A172 (cell line): ENCODE measurements around the gene ZNF487. TPM values are rescaled to one million over a fixed set of nuclear protein-coding genes. Genes with fewer than 3 reads are reported as not detected.
"Not testable (repeated sequence)": the region's sequence is repeated elsewhere in the genome, so short reads cannot be mapped to it uniquely, and the experiment has no call there.

ENCODE experiments used
- DNase-seq: peaks from one replicate; pipeline ENCODE4 v3.0.0-alpha.2; 2015; ENCODE audit warnings: low spot score
- total RNA-seq: library from RNA; depleted of rRNA; stranded (reverse); fragments of >200 nt; shearing (Covaris generic); gene quantifications from 2 replicates; pipeline ENCODE4 v1.2.3, GENCODE V29; 2014

Gene ZNF487
- total RNA-seq, 1 experiment from 2014 or later, result 6.6 TPM

DNA sequence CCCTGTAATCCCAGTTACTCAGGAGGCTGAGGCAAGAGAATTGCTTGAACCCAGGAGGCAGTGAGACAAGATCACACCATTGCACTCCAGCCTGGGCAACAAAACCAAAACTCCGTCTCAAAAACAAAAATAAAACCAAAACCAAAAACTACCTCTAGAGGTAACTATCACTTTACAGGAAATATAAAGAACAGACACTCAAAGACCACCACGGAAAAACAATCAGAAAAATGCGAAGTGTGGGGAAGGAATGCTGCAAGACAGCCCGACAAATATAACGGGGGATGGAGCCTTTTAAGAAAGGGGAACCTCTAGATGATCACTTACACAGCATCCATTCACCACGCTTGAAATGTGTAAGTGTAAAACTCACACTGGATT, 32.2 kb upstream of the ZNF487 start:
- DNase-seq, result no peak

GRCh38 chr10:43407148-43407575, 29.7 kb upstream of the ZNF487 start:
- DNase-seq, result no peak

DNA sequence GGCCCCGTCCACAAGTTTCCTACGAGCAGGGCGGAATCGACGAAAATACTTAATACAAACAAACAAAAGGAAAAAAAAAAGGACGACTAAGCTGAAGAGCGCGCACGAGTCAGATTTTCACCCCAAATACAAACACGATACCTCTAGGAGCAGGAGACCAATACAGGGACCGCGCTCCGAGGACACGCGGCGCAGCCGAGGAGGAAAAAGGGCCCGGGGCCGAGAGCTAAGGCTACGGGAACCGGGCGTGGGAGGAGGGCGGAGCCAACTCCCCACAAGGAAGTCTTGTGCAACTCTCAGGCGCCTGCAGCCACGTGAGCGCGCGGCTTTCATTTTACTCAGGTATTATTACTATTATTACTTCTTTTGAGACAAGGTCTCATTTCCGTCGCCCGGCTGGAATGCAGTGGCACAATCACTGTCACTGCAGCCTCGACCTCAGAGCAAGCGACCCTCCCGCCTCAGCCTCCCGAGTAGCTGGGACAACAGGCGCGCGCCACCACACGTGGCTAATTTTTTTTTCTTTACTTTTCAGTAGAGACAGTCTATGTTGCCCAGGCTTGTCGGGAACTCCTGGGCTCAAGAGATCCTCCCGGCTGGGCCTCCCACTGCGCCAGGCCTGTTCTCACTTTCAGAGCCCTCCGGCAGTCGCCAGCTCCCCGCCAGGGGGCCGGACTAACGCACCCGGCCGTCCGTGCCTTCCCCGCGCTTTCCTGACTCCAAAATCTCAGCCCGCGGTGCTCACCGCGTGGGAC, 29.2 kb upstream of the ZNF487 start:
- DNase-seq, result peak; percentile 81

- no peak for DNase-seq
Observed at GRCh38 chr10:43408331-43408709, 28.6 kb upstream of the ZNF487 start.

GRCh38 chr10:43408710-43409384, 28.1 kb upstream of the ZNF487 start, which contains the start of gene HNRNPF:
HNRNPF (minus strand) TSS chr10:43409186; CDS start chr10:43387884, 21,302 bp downstream.
- DNase-seq, result peak; percentile 86

- no peak for DNase-seq
Observed at GRCh38 chr10:43409385-43410109, 27.4 kb upstream of the ZNF487 start.

- no peak for DNase-seq
Observed at GRCh38 chr10:43410345-43410744, 26.6 kb upstream of the ZNF487 start.

DNA sequence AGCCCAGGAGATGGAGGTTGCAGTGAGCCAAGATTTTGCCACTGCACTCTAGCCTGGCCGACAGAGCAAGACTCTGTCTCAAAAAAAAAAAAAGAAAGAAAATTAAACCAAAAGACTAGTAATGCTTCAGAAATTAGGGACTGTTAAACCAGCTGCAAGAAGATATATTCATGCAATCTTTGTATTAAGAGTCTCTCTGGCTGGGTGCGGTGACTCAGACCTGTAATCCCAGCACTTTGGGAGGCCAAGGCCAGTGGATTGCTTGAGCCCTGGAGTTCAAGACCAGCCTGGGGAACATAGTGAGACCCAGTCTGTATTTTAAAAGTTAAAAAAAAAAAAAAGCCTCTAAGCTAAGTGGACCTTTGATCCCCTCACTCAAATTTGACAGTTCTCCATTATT, 25.4 kb upstream of the ZNF487 start:
- DNase-seq, result no peak

GRCh38 chr10:43415544-43415943, 21.4 kb upstream of the ZNF487 start:
- no peak for DNase-seq

DNA sequence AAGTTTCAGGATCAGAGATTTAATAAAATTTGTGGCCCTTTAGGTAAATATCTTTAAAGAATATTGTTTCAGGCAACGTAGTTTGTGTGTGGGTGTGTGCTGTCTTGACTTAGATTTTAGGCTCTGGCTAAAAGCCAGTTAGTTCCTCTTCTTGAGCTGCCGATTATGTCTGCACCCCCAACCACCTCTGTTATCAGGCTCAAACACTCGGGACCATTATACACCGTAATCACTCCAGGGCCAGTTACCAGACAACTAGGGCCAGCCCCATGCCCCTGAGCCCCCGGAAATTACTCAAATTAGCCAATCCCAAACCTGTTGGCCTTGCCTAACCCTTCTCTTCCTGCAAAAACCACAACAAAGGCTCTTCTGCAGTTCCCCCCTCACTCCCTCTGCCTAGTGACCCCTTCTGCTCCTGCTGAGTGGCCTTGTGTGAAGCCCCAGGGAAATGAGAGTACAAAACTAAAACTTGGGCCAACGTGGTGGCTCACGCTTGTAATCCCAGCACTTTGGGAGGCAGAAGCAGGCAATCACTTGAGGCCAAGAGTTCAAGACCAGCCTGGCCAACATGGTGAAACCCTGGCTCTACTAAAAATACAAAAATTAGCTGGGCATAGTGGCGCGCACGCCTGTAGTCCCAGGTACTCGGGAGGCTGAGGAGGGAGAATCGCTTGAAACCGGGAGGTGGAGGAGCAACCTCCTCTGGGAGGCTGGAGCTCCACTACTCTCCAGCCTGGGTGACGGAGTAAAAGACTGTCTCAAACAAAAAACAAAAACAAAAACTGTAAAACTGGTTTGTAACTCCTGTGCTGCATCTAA, 18.8 kb upstream of the ZNF487 start:
- no peak for DNase-seq

GRCh38 chr10:43419997-43420368, 16.9 kb upstream of the ZNF487 start:
- no peak for DNase-seq

DNA sequence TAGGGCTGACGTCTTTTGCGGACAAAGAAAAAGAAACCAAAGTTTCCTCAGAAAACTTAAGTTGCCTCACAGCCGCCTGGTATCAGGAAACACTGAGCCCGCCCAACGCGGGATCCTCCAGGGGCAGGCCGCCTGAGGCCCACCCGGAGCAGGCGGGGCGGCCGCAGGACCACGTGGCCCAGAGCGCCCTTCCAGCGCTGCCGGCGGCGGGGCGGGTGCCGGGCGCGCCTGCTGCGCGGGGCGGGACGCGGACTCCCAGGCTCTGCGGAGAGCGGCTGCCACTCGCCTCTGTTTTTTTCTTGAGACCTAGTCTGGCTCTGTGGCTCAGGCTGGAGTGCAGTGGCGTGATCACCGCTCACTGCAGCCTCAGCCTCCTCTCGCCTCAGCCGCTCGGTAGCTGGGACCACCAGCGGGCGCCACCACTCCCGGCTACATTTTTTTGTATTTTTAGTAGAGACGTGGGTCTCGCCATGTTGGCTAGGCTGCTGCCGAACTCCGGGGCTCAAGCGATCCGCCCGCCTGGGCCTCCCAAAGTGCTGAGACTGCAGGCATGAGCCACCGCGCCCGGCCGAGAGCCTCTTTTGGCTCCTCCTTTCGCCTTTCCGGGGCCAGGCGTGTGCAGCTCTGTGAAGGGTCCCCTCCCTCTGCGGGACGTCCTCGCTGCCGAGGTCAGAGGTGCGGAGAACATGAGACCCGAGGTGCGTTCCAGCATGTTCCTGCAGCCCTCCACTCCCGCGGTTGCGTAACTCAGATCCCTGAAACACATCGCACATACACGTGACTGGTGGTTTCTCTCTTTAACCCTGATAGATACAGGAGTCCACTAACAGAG, 16.3 kb upstream of the ZNF487 start:
- DNase-seq, result peak; percentile 54

DNA sequence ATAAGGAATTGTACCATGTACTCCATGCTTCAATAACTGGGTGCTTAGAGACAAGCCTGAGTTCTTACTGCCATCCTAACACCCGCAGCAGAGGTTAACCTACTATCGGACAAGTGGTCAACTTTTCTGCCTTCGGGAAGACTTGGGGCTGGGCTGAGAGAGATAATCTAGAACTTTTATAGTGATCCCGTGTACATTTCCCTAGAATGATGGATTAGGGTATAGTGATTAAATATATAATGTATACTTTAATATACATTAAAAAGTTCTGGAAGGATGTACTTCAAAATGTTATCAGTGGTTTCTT, 15.8 kb upstream of the ZNF487 start:
- no peak for DNase-seq

GRCh38 chr10:43421519-43421918, 15.4 kb upstream of the ZNF487 start:
- DNase-seq, result no peak

- not testable (repeated sequence) for DNase-seq
Observed at GRCh38 chr10:43421944-43422343, 15.0 kb upstream of the ZNF487 start.

- no peak for DNase-seq
Observed at GRCh38 chr10:43424416-43424815, 12.5 kb upstream of the ZNF487 start.

- DNase-seq, result not testable (repeated sequence)
Observed at GRCh38 chr10:43426476-43426875, 10.4 kb upstream of the ZNF487 start.

DNA sequence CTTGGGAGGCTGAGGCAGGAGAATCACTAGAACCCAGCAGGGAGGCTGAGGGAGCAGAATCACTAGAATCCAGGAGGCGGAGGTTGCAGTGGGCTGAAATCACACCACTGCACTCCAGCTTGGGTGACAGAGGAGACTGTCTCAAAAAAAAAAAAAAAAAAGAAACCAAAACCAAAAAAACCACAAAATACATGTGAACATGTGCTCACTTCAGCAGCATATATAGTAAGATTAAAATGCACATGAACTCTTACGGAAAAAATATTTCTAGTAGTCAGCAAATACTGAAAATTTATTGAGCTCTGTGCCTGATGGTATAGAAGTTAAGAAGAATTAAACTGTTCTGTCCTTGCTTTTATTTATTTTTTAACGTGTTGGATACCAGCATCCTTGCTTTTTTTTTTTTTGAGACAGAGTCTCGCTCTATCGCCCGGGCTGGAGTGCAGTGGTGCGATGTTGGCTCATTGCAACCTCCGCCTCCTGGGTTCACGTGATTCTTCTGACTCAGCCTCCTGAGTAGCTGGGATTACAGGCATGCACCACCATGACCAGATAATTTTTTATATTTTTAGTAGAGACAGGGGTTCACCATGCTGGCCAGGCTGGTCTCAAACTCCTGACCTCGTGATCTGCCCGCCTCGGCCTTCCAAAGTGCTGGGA, 9.6 kb upstream of the ZNF487 start:
- DNase-seq, result no peak

GRCh38 chr10:43430926-43431663, 5.8 kb upstream of the ZNF487 start:
- DNase-seq, result no peak
